Thyroid gland (tissue), 4 donors: ENCODE data around the gene ZBTB7C. TPM values are rescaled to one million over a fixed set of nuclear protein-coding genes. Genes with fewer than 3 reads are reported as not detected.

Source experiments
- DNase-seq, 2 donors: peaks; one replicate each; pipeline ENCODE4 v3.0.0-alpha.2; 2019
- H3K27ac ChIP-seq, 3 donors: fragments of 200-600 bp; sonication (generic); 1 replicate in 2 of 3; 2 replicates in 1 of 3; pipeline ENCODE4 v1.5.1; 2016 to 2019; ENCODE audit warnings: mild to moderate bottlenecking in 1 of 3, moderate library complexity in 1 of 3
- H3K27me3 ChIP-seq: fragments of 200-600 bp; sonication (generic); one replicate; pipeline ENCODE4 v1.5.1; 2019
- H3K36me3 ChIP-seq, 2 donors: fragments of 200-600 bp; sonication (generic); one replicate each; pipeline ENCODE4 v1.5.1; 2016 to 2019
- H3K4me1 ChIP-seq, 2 donors: fragments of 200-600 bp; sonication (generic); one replicate each; pipeline ENCODE4 v1.5.1; 2017 to 2019
- H3K4me3 ChIP-seq, 3 donors: fragments of 200-600 bp; sonication (generic); replicated peaks in 1 of 3; 1 replicate in 2 of 3; 2 replicates in 1 of 3; pipeline ENCODE4 v1.5.1; 2016; ENCODE audit warnings: mild to moderate bottlenecking in 1 of 3
- H3K9me3 ChIP-seq: fragments of 200-600 bp; sonication (generic); one replicate; pipeline ENCODE4 v1.5.1; 2017
- POLR2A ChIP-seq, 2 donors: fragments of 450-650 bp; IDR thresholded peaks; one replicate each; pipeline ENCODE4 v1.6.1; 2017; ENCODE audit warnings: antibody characterized with exemption in 2 of 2, mild to moderate bottlenecking in 2 of 2, moderate library complexity in 1 of 2
- WGBS, 2 donors: methylation state at CpG; one replicate each; pipeline ENCODE4 v1.1.5; 2017; 5-methylcytosine and 5-hydroxymethylcytosine counted together
- intact Hi-C: fragments of 100-400 bp; cut with DNase I; formaldehyde crosslinking; loops from one replicate; pipeline ENCODE4 v1.15.1; 2023
- total RNA-seq, 4 donors: library from RNA; depleted of rRNA; stranded (reverse); fragments of >200 nt; gene quantifications; one replicate each; pipeline ENCODE4 v1.2.3, GENCODE V29; 2016
- TF ChIP-seq, protein P1 (sequence below), 6 experiments: fragments of 200-600 bp in 3 of 6; fragments of 450-650 bp in 3 of 6; sonication (generic) in 3 of 6; IDR thresholded peaks; one replicate each; pipeline ENCODE4 v1.5.1; 2016 to 2019; ENCODE audit warnings: antibody characterized with exemption in 6 of 6, mild to moderate bottlenecking in 2 of 6, inconsistent platforms in 1 of 6, moderate library complexity in 1 of 6

ZBTB7C gene
- total RNA-seq, 4 donors from 2014 or later = 41.7 to 66.7 (median 49.5) TPM

DNA sequence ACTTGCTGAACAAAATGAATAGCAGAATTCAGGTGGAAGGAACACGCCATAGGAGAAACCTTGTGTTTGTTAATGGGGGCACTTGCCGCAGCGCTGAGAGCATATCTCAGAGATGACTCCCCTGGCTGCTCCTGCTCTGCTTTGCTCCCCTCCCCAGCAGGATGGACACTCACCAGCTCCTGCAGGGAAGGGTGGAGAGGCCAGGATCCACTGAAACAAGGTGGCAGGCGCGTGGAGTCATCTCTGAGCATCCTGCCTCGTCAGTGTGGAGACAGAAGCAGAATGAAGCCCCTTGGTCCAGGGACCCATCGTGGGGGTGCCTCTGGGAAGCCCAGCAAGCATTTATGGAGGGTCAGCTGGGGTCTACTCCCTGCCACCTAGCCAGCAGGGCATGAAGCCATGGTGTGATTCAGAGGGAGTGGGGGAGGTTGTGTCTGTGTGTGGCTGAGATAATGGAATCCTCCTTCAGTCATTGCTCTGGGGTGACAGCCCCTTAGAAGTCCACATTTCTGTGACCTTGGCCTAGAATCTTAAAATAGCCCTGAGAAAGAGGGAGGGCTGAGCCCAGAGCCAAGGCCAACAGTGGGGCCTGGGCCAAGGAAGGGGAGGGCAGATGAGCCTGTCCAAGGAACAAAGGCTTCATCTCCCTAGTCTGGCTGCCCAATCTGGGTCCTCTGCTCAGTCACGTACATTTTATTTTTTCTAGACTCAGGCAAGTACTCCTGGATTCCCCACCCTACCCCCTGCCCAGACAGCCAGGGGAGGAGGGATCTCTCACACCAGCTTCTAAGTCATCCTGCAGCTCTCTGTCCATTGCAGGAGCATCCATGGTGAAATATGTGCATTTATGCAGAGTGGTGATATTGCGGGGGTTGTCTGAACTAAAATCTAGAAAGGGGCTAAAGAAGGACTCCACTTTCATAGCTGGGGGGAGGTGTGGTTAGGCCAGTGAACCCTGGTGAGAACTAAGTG, 215.4 kb downstream of the ZBTB7C start:
- H3K9me3 ChIP-seq = no peaks in the 10 kb centered on the region
- H3K27me3 ChIP-seq = no peaks in the 10 kb centered on the region
- peak overlapping the region; percentile 53 to 72 (median 71) for H3K27ac ChIP-seq
- no peaks in the 10 kb centered on the region for H3K36me3 ChIP-seq
- TF ChIP-seq, protein P1, sequence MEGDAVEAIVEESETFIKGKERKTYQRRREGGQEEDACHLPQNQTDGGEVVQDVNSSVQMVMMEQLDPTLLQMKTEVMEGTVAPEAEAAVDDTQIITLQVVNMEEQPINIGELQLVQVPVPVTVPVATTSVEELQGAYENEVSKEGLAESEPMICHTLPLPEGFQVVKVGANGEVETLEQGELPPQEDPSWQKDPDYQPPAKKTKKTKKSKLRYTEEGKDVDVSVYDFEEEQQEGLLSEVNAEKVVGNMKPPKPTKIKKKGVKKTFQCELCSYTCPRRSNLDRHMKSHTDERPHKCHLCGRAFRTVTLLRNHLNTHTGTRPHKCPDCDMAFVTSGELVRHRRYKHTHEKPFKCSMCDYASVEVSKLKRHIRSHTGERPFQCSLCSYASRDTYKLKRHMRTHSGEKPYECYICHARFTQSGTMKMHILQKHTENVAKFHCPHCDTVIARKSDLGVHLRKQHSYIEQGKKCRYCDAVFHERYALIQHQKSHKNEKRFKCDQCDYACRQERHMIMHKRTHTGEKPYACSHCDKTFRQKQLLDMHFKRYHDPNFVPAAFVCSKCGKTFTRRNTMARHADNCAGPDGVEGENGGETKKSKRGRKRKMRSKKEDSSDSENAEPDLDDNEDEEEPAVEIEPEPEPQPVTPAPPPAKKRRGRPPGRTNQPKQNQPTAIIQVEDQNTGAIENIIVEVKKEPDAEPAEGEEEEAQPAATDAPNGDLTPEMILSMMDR (IDR thresholded peaks at IDR 0.05) = no peak
- TF ChIP-seq POLR2A (IDR thresholded peaks at IDR 0.05) = no peak
- intact Hi-C loops = no loop called here
- WGBS, 2 donors = 80 to 90% methylated on average over 8 to 9 of the region's 9 CpGs
- no peak overlapping the region for H3K4me3 ChIP-seq
- peak; percentile 89 to 90 for DNase-seq
- peaks cover 27 to 53% of the 10 kb centered on the region in 2 donors for H3K4me1 ChIP-seq

DNA sequence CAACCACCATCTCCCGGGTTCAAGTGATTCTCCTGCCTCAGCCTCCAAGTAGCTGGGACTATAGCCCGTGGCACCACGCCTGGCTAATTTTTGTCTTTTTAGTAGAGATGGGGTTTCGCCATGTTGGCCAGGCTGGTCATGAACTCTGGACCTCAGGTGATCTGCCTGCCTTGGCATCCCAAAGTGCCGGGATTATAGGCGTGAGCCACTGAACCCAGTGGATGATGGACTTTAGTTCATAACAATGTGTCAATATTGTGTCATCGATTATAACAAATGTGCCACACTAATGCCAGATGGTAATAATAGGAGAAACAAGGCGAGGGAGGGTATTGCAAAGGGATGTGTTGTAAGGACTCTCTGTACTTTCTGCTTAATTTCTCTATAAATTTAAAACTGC, 216.6 kb downstream of the ZBTB7C start:
- Histone ChIP-seq H3K4me1 (peaks cover 27 to 53% of the 10 kb centered on the region in 2 donors), H3K36me3 (no peaks in the 10 kb centered on the region), H3K9me3 (no peaks in the 10 kb centered on the region), H3K27ac (no peak overlapping the region), H3K27me3 (no peaks in the 10 kb centered on the region), H3K4me3 (no peak overlapping the region)
- no peak for DNase-seq
- intact Hi-C loops = no loop called here
- WGBS, 2 donors = 74 to 85% methylated on average over 8 of the region's 8 CpGs
- TF ChIP-seq, protein P1 (IDR thresholded peaks at IDR 0.05) = no peak
- no peak for TF ChIP-seq POLR2A (IDR thresholded peaks at IDR 0.05)

DNA sequence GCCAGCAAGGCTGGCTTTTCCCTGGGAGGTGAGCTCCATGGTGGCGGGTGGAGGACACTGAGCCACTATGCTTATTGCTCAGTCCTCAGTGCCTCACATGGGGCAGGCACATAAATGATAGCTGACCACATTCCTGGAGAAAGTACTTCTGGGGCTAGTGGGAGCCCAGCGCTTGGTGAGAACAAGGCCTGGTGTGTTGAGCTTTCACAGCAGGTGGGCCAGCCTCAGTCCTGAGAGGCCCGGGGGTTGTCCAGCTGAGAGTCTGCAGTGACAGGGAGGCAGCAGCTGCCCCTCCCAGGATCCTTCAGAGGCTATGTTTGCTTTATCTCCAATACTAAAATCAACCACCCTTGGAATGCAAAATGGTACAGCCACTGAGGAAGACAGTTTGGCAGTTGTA, 217.7 kb downstream of the ZBTB7C start:
- Histone ChIP-seq H3K9me3 (no peaks in the 10 kb centered on the region), H3K27me3 (no peaks in the 10 kb centered on the region), H3K36me3 (no peaks in the 10 kb centered on the region), H3K27ac (peak overlapping the region in 2 of 3 donors; percentile 33 to 37), H3K4me1 (peaks cover 27 to 53% of the 10 kb centered on the region in 2 donors), H3K4me3 (no peak overlapping the region)
- peak; percentile 79 to 86 for DNase-seq
- TF ChIP-seq, protein P1 (IDR thresholded peaks at IDR 0.05) = no peak
- no peak for TF ChIP-seq POLR2A (IDR thresholded peaks at IDR 0.05)
- WGBS, 2 donors = 50 to 66% methylated on average over 3 of the region's 3 CpGs
- intact Hi-C loops = no loop called here

DNA sequence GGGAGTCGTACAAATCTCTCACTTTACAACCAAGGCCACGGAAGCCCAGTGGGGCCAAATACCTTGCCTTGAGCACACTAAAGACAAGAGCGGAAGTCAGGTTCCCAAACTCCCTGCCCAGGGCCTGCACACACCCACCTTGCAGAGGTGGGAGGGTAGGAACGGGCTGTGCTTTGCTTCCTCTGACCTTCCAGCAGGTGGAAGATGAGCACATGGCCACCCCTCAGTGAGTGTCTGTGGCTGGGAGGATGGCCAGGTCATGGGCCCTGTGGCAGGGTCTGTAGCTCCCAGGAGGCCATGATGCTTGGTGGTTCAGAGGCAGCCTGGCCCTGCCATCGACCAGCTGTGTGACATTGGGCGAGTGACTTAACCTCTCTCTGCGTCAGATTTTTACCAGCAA, 218.2 kb downstream of the ZBTB7C start:
- Histone ChIP-seq H3K4me1 (peaks cover 27 to 49% of the 10 kb centered on the region in 2 donors), H3K36me3 (no peaks in the 10 kb centered on the region), H3K9me3 (no peaks in the 10 kb centered on the region), H3K27me3 (no peaks in the 10 kb centered on the region), H3K27ac (peak overlapping the region in 1 of 3 donors; percentile 37), H3K4me3 (no peak overlapping the region)
- TF ChIP-seq POLR2A (IDR thresholded peaks at IDR 0.05) = no peak
- WGBS, 2 donors = 95 to 97% methylated on average over 7 of the region's 7 CpGs
- intact Hi-C loops = no loop called here
- no peak for DNase-seq

DNA sequence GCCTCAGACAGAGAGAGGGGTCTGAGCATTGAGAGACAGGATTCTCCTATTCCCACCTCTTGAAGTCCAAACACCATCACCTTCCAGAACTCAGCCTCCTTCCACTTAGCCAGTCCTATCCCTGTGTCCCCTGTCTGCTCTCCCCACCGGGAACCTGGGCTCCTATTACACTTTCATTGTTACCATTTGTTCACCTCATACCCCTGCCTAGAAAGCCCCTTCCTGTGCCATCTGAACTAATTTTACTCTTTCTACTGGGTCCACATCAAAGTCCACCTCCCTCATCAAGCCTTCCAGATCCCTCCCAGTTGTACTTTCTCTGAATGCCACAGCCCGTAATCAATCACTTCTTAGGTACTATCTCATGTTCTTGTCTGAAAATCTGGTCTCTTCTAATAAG, 220.6 kb downstream of the ZBTB7C start:
- intact Hi-C loops = no loop called here
- peaks cover 18 to 31% of the 10 kb centered on the region in 2 donors for H3K4me1 ChIP-seq
- no peak for TF ChIP-seq POLR2A (IDR thresholded peaks at IDR 0.05)
- TF ChIP-seq, protein P1 (IDR thresholded peaks at IDR 0.05) = no peak
- no peaks in the 10 kb centered on the region for H3K36me3 ChIP-seq
- WGBS, 2 donors = 93 to 100% methylated on average over 2 of the region's 2 CpGs
- no peak overlapping the region for H3K4me3 ChIP-seq
- no peaks in the 10 kb centered on the region for H3K27me3 ChIP-seq
- H3K9me3 ChIP-seq = no peaks in the 10 kb centered on the region
- H3K27ac ChIP-seq = no peak overlapping the region
- DNase-seq = no peak
